NB4 (cell line): ENCODE results near the gene JAZF1.

ENCODE experiments used
- POLR2A ChIP-seq: IDR thresholded peaks from 2 replicates; pipeline ENCODE4 v1.6.1; 2011; ENCODE audit warnings: mild to moderate bottlenecking; ENCODE audit not compliant: insufficient read length; ENCODE audit errors: extremely low read depth
- TF ChIP-seq, protein P1 (sequence below): IDR thresholded peaks from one replicate; pipeline ENCODE4 v1.5.1; 2012; ENCODE audit warnings: low read depth, low read length
- TF ChIP-seq, protein P2 (sequence below): IDR thresholded peaks from 2 replicates; pipeline ENCODE4 v1.6.1; 2011; ENCODE audit warnings: low read depth, low read length

DNA sequence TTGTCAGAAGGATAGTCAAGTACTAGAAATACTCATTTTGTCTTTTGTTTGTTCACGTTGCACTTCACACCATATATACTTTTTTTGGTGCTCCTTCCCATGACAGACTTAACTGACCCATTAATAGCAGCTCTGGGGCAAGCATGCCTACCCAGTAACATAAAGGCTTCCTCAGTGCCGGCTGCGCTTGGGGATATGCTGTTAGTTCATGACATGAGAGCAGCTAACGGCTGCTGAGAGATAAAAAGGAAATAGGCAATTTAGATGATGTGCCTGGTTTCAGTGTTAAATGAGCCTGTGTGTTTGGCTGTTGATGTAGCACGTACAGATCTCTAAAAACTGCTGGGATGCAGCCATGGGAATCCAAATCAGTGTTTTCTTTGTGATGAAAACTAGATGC is 354.2 kb downstream of the JAZF1 start:
- TF ChIP-seq, protein P1, sequence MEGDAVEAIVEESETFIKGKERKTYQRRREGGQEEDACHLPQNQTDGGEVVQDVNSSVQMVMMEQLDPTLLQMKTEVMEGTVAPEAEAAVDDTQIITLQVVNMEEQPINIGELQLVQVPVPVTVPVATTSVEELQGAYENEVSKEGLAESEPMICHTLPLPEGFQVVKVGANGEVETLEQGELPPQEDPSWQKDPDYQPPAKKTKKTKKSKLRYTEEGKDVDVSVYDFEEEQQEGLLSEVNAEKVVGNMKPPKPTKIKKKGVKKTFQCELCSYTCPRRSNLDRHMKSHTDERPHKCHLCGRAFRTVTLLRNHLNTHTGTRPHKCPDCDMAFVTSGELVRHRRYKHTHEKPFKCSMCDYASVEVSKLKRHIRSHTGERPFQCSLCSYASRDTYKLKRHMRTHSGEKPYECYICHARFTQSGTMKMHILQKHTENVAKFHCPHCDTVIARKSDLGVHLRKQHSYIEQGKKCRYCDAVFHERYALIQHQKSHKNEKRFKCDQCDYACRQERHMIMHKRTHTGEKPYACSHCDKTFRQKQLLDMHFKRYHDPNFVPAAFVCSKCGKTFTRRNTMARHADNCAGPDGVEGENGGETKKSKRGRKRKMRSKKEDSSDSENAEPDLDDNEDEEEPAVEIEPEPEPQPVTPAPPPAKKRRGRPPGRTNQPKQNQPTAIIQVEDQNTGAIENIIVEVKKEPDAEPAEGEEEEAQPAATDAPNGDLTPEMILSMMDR = no peak
- no peak for TF ChIP-seq POLR2A
- TF ChIP-seq, protein P2, sequence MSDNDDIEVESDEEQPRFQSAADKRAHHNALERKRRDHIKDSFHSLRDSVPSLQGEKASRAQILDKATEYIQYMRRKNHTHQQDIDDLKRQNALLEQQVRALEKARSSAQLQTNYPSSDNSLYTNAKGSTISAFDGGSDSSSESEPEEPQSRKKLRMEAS = no peak
